T47D (cell line): ENCODE results near the gene HID1.

Experiments used
- DNase-seq, 2 experiments: peaks; one replicate each; pipeline versions ENCODE4 v3.0.0 to v3.0.0-alpha.2; 2011 to 2012; ENCODE audit warnings: low read depth in 1 of 2, low spot score in 1 of 2
- JUND ChIP-seq: IDR thresholded peaks from 2 replicates; pipeline ENCODE4 v1.6.1; 2012; ENCODE audit warnings: low read depth
- in situ Hi-C: cut with HindIII; loops from 2 replicates; pipeline ENCODE4 v1.10.0; 2016; ENCODE audit warnings: low sequenced_read_pairs, low pct_unique_long_range_greater_than_20kb

The HID1 gene

DNA sequence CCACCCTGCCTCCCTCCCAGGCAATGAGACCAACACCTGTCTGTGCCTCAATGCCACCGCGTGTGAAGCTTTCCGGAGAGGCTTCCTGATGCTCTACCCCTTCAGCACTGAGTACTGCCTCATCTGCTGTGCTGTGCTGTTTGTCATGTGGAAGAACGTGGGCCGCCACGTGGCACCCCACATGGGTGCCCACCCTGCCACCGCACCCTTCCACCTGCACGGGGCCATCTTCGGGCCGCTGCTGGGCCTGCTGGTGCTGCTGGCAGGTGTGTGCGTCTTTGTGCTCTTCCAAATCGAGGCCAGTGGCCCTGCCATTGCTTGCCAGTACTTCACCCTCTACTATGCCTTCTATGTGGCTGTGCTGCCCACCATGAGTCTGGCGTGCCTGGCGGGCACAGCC is 25.9 kb downstream of the HID1 start:
- no peak for TF ChIP-seq JUND
- DNase-seq: no peak
- in situ Hi-C loops: no loop called here

DNA sequence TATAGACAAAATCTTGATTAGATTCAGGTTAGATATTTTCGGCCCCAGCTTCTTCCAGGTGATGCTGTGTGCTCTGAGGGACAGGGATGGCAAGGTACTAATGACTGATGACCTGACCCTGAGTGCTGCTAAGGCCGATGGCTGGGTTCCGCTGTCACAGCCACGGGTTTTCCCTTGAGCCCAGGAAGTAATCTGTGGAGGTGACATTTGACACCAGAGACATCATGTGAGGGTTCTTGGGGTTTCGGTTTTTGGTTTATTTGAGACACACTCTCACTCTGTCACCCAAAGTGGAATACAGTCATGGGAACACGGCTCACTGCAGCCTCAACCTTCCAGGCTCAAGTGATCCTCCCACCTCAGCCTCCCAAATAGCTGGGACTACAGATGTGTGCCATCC is 27.0 kb downstream of the HID1 start:
- in situ Hi-C loops: no loop called here
- no peak for TF ChIP-seq JUND
- DNase-seq: no peak

DNA sequence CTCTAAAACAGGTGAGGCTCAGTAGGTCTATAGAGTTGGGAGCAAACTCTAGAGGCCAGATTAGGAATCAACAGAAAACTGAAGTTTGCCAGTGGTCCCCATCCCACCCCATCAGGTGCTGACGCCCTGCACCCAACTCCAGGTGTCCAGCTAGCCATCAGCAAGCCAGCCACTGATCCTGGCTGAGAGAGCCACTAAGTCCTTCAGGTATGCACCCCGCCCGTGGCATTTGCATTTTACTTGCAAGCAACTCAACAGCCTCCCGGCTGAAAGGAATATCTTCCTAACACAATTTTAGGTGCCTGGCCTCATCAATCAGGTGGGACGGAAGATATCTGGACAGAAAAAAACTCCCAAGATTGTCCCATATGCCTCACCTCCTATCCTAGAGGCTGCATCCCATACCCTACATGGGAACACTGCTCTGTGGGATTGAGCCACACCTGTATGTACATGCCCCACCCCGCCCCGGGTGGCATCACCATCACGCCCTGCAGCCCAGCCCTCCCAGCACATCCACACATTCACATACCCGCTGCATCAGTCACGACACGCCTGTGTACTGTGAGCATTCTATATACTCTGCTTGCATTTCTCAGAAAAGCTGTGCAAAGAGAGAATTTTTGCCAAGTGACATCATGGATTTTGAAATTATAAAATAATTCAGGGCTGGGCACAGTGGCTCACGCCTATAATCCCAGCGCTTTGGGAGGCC is 28.6 kb downstream of the HID1 start:
- in situ Hi-C loops: no loop called here
- no peak for DNase-seq
- no peak for TF ChIP-seq JUND

DNA sequence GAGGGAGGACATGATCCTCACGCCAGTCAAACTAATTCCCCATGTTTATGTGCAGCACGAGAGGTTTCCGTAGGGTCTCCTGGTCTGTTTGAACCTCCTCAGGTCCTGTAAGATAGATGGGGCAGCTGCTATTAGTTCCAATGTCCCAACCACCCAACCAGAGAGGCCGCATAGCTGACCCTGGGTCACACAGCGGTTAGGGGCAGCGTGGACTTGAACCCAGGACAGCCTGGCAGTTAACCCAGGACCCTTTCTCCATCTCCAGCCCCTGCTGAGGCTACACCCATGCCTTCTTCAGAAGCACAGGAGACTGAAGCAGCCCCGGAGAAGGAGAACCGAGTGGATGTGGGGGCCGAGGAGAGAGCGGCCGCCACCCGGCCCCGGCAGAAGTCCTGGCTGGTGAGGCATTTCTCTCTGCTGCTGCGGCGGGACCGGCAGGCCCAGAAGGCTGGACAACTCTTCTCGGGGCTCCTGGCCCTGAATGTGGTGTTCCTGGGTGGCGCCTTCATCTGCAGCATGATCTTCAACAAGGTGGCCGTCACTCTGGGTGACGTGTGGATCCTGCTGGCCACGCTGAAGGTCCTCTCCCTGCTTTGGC is 31.3 kb downstream of the HID1 start:
- in situ Hi-C loops: no loop called here
- no peak for DNase-seq
- TF ChIP-seq JUND: no peak

DNA sequence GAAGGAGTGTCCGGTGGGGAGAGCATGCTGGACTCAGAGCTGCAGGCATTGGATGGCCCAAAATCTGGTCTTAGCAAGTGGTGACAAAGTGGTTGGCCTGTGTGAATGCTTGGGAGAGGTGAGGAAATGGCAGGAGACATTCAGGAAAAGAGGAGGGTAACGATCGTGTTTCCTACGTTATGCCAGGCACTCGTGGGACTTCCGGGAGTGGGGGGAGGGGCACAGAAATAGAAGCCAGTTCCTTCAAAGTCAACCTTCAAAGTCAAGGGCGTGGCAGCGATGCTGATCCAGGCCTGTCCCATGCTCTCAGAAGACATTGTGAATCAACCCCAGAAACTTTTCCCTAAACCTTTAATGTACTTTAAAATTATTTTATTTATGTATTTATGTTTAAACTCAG is 33.0 kb downstream of the HID1 start:
- TF ChIP-seq JUND: no peak
- DNase-seq: no peak
- in situ Hi-C loops: no loop called here

DNA sequence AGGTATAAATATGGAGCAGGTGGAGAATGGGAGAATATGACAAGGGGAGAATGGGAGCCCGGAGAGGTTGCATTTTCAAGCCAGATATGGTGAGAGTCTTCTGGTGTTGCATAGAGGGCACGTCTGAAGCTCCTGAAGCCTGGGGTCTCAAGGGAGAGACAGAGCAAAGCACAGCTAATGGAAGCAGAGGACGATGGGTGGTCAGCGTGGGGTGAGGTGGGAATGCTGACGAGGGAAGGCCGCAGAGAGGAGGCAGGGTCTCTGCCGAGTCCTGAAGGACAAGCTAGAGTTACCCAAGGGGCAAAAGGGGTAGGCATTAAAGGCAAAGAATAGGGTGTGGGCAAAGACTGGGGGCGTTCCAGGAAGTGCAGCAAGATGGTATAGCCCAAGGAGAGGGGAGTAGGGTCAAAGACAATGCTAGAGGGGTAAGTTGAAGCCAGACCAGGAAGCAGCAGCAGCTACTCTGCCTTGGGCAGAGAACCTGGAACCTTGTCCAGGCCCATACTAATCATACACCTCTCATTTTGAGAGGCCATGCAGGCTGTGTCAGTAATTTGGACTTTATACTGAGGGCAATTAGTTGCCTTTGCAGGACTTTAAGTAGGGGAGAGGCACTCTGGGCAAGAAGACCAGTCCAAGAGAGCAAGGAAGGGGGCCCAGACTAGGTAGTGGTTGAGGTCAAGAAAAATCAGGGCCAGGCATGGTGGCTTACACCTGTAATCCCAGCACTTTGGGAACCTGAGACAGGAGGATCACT is 34.2 kb downstream of the HID1 start:
- no peak for DNase-seq
- in situ Hi-C loops: no loop called here
- TF ChIP-seq JUND: no peak

DNA sequence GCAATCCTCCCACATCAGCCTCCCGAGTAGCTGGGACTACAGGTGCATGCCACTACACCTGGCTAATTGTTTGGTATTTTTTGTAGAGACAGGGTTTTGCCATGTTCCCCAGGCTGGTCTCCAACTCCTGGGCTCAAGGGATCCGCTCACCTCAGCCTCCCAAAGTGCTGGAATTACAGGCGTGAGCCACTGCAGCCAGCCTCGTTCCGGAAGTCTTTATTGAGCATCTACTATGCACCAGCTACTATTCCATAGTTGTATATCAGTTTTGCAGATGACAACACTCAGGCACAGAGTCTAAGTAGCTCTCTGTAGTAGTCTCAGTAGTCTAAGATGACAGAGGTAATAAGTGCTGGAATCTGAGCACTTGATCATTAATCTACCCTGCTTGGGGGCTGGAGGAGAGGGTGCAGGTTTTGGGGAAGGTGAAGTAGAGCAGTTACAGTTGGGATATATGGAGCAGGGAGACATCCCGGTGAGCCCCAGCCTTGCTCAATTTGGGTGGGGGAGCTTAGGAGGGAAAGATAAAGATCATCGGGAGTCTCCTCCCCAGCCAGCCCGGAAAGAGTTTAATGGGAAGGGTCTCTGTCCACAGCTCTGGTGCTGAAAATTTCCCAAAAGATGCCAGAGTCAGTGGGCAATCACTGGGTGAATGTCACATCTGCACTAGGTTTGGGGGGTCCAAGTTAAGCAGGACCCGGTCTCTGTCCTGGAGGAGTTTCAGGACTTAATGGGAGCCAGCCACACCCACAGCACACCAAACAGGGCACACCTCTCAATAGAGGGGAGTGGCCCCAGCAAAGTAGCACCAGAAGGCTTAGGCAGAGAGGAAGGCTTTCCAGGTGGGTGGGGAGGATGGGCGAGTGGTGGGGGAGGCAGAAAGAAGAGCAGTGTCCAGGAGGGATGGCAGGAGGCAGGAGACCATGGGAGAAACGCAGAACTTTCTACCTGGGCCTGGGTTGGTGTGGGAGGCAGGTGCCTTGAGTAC is 35.2 kb downstream of the HID1 start:
- in situ Hi-C loops: no loop called here
- DNase-seq: peak in 1 of 2 experiments; percentile 42
- TF ChIP-seq JUND: no peak

DNA sequence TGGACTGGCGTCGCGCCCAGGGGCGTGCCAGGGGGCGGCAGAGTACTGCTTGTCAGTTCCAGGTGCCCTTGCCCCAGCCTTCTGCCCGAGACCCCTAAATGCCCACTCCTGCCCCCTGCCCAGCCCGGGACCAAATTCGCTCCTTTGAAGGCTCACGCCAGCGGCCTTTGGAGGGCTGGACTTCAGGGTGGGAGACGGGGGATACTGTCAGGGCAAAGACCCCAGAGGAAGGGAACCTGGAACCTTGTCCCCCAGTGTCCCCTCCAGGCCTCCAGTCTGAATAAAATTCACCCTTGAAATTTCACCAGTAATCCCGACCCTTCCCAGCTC is 36.1 kb downstream of the HID1 start:
- TF ChIP-seq JUND: no peak
- in situ Hi-C loops: no loop called here
- DNase-seq: no peak

DNA sequence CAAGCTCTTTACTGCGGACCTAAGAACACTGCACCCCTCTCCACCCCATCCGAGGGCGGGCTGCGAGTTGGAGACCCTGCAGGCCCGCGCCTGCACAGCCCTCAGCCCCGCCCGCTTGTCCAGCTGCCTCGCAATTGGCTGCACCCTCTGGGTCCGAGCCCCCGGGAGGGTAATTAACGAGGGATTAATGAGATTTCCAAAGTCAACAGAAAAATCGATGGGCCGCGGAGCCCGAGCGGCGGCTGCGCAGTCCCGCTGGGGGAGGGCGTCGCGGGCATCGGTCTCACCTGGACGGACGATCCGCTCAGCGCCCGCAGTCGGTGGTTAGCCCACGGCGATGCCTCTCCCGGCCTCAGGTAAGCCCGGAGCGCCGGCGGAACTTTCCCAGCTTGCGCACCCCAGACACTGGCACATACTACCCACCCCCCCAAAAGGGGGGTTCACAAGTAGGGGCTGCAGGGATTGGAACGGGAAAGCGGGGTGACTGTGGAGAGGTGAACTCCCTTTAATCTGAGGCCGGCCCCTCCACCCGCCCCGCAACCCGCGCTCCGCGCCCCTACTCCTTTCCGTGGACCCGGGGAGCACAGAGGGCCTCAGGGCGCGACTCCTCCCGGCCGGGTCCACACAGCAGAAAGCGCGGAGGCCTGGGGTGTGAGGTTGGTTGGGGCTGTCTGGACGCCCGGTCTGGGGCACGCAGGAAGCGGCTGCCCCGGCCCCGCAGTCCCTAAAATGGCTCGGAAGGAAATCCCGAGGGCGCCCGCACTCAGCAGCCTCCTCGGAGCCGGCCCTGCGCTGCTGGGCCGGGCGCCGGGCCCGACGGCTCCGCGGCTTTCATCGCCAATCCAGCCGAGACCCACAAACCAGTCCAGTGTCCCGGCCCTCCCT is 36.7 kb downstream of the HID1 start, which contains the start of gene OTOP3:
OTOP3 (plus strand) TSS at position 314 of the 885 bp plus-strand sequence; CDS start at position 338, 24 bp downstream.
- TF ChIP-seq JUND: no peak
- no peak for DNase-seq
- in situ Hi-C loops: no loop called here

DNA sequence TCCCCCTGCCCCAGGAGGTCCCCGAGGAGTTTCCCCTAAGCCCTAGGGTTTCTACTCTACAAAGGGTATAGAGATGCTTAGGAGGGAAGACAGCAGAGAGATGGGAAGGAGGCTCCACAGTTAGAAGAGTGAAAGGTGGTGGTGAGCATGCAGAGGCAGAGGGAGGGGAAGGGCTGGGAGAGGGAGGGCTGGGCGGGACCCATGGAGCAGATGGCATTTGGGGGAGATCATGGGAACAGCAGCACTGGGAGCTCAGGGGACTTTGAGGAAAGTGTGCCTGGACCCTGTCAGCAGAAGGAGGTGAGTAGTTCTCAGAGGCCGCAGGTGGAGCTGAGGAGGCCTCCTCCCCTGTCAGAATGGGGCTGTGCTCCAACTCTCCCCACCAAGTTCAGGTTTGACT is 37.5 kb downstream of the HID1 start:
- in situ Hi-C loops: no loop called here
- DNase-seq: no peak
- no peak for TF ChIP-seq JUND

DNA sequence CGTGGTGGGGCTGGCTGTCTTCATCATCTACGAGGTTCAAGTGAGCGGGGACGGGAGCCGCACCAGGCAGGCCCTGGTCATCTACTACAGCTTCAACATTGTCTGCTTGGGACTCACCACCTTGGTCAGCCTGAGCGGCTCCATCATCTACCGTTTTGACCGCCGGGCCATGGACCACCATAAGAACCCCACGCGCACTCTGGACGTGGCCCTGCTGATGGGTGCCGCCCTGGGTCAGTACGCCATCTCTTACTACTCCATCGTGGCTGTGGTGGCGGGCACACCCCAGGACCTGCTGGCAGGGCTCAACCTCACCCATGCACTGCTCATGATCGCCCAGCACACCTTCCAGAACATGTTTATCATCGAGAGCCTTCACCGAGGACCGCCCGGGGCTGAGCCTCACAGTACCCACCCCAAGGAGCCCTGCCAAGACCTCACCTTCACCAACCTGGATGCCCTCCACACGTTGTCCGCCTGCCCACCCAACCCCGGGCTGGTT is 42.0 kb downstream of the HID1 start:
- TF ChIP-seq JUND: no peak
- DNase-seq: no peak
- in situ Hi-C loops: no loop called here
